Astrocyte of the hippocampus (primary cell): ENCODE data around the gene NET1.

Source experiments
- DNase-seq: peaks from one replicate; pipeline ENCODE4 v3.0.0; 2011; ENCODE audit warnings: low read depth, low spot score

Gene NET1

GRCh38 chr10:5442065-5442989 lies 30.0 kb downstream of the NET1 start:
- peak; percentile 64 for DNase-seq

DNA sequence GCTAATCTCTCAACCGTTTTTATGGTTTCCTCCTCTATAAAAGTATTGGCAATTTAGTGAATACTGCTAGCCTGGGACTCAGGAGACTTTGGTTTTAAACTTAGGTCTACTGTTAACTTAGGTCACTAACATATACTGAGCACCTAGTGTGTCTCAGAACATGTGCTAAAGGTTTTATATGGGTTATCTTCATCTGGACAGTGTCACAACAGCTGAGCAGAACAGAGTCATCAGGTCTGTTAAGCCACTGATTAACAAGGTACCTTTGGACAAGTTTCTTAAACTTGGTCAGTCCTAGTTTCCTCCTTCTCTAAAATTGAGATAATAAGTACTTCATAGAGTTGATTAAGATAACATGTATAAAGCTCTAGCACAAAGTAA lies 30.6 kb downstream of the NET1 start:
- DNase-seq: no peak

- no peak for DNase-seq
Measured at GRCh38 chr10:5443429-5443828, 31.1 kb downstream of the NET1 start.

GRCh38 chr10:5445006-5445405 lies 32.6 kb downstream of the NET1 start:
- DNase-seq: no peak

GRCh38 chr10:5446390-5446926 lies 34.1 kb downstream of the NET1 start:
- DNase-seq: peak; percentile 94

DNA sequence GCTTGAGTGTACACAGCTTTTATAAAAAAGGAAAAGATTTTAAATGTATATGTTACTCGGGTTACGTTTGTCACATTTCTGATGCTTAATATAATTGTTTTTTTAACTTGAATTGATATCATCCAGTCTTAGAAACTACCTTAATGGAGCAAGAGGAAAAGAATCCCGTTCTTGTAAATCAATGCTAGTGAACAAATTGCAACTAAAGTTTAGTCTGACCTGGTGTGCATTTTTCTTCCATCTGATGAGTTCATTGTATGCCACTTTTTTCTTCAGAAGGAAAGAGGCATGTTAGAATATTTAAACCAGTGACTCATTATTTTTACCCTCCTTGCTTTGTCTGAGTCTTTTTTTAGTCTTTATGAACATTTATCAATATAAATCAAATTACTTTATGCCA lies 34.7 kb downstream of the NET1 start:
- DNase-seq: no peak

DNA sequence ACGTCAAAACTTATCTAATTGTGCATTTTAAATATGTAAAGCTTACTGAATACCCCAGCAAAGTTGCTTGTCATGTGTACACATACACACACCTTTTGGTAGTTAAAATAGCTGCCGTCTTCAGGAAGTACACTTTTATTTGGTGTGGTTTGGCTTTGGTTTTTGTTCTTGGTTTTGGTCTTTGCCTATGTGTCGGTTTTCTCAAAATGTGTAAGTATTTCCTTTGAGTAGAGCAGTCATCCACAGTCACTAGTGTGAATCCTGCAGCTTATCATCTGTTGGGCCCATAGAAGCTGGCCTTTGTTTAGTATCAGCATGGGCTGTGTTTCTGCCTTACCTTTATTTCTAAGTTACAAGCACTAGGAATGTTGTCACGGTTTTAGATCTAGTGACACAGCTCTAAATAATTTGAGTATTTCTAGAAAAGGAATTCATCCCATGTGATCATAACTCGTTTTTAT lies 35.3 kb downstream of the NET1 start:
- DNase-seq: no peak

- DNase-seq: no peak
Measured at GRCh38 chr10:5448333-5449001, 36.1 kb downstream of the NET1 start.

- no peak for DNase-seq
Measured at GRCh38 chr10:5449227-5449626, 36.9 kb downstream of the NET1 start.

DNA sequence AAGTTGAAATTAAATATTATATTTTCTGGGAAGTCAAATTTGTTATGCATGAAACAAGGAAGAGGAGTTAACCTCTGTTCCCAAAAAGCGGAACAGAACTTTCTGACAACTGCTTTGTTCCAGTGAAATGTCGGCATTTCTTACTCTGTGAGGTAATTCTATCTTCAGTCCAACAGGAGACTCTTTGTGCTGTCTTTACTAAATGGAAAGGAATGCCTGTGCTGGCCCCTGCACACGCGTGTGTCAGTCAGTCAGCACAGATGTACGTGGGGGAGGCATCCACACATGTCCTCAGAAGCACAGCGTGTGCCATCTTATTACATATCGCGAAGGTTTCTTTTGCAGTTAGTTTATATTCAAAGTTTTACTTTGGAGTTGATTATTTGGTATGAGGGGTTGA lies 37.5 kb downstream of the NET1 start:
- peak; percentile 76 for DNase-seq

GRCh38 chr10:5450605-5451384 lies 38.4 kb downstream of the NET1 start:
- no peak for DNase-seq

GRCh38 chr10:5453749-5454489 lies 41.6 kb downstream of the NET1 start:
- DNase-seq: no peak

- DNase-seq: no peak
Measured at GRCh38 chr10:5456563-5456962, 44.2 kb downstream of the NET1 start.

DNA sequence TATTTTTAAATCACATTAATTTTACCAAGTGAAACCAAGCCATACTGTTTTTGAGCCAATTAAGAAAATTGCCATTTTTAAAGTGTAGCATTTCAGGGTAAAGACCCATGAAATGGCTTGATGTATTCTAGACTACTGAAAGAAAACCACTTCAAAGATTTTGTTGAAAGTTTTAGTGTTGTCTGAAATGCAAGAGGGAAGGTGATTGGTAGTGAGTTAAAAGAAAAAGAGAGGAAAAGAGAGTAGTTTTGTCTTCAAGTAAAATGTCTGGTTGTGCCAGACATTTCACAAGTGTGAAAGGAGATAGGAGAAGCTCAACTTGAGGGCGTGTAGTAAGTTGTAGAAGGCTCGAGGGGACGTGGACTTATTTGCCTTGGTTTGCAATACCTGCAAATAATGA lies 45.4 kb downstream of the NET1 start:
- DNase-seq: no peak

DNA sequence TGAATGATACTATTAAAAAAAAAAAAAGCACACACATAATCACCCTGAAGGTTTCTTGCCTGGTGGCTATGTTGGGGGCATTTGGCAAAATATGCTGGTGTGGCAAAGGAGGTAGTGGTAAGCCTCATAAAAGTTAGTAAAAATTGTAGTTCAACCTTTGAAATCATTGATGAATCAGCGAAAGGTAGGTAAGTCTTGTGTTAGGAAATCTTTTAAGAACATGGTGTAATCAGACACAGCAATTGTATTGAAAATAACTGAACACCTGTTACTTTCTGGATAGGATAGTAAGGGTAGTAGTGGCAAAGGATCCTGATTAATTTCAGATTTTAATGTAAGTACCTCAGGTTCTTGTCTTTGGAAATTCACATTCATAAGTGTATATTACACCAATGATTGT lies 46.1 kb downstream of the NET1 start:
- DNase-seq: no peak

DNA sequence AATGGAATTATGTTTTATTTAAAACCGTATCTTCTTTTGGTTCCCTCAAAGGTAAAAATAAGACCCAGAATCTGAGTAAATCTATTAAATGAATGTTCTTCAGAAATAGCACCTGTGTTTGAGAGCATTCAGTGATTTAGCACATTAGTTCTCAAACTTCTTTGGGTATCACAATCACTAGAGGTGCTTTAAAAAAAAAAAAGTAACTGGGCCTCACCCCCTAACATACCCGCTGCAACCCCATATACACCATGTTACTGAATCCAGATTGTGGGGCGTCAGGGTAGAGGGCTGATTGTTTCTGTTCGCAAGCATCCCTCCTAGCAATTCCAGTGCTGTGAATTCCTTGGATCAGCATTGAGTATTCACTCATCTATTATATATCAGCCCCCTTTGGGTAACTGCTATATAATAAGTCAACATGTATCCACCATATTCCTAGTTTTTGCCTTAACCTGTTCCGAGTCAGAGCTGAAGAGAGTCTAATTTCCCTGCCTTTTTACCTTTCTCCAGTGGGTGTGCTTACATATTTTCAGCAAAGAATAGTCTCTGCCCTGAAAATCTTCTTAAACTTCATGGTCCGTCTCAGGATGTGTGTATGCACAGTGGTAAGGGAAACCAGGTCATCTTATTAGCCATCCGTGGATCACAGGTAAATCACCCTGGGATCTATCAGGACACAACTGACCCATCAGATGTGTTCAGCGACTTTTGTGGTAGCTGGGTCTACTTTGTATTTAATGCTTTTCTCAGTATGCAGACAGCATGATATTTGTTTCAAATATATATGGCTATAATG lies 46.8 kb downstream of the NET1 start:
- no peak for DNase-seq

DNA sequence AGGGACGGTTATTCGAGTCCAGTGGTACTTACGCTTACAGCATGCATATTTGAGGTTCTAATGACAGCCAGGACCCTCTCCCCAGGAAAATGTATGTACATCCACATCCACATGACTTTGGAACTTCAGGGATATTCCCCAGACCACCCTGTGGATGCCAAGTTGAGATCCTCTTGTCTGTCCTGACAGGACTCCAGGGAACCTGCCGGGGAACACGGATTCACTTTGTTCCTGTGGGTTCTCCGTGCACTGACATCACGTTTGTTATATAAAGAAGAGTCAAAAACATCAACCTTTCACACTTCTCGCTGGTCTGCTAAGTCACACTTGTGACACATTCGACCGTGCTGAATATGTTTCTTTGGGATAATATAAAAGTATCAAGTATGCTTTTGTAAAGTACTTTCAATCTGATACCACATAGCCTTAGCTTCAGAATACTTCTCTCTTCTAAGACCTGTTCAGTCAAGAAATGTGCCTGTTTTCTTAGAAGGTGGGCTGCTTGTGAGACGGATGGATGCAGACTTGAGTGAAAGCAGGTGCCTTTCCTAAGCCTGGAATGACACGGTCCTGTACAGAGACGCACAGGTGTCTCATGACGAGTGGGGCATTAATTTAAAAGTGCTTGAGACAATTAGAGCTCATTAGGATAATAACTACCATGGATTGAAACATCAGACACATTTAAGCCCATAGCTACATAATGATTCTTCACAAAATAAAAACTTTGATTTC lies 48.3 kb downstream of the NET1 start:
- DNase-seq: no peak

- no peak for DNase-seq
Measured at GRCh38 chr10:5461203-5461588, 48.8 kb downstream of the NET1 start.

DNA sequence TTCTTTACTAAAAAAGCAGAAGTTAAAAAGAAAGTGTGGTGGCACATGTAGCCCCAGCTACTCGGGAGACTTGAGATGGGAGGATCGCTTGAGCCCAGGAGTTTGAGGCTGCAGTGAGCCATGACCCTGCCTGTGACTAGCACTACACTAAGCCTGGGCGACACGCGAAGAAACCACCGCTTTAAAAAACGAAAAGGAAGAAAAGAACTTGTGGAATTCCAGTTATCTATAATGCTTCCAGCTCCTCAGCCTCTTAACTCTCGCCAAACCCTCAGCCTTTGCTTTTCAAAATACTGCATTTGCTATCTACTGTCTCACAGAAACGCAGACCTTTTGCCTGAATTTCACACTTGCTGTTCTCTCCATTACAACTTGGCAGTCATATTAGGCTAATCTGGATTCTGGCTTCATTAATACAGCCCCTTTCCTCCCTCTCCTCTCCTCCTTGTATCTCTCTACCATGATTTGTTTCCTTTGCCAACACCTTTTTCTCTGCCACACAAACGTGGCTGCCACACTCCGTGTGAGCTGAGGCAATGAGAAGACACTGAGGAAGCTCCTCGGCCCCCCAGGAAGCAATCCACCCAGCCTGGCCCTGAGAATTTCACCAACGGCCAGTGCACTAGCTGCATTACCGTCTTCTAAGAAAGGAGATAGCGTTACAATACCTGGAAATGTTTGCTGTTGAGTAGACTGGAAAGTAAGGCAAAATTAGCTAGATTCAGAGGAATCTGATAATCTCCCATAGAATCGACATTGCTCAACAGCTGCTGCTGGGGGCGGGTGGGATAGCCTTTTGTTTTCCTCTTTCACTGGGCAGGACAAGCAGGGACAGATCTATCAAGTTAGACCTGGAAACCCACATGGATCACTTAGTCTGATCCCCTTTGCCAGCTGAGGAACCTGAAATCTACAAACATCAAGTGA lies 49.8 kb downstream of the NET1 start:
- peak; percentile 54 for DNase-seq
